Measurements from ENCODE around the gene TREX2. TPM values are rescaled to one million over a fixed set of nuclear protein-coding genes. Genes with fewer than 3 reads are reported as not detected.

The TREX2 gene
- total RNA-seq, 4 donors from 2014 or later = 19.3 to 62.6 (median 50.7) TPM

DNA sequence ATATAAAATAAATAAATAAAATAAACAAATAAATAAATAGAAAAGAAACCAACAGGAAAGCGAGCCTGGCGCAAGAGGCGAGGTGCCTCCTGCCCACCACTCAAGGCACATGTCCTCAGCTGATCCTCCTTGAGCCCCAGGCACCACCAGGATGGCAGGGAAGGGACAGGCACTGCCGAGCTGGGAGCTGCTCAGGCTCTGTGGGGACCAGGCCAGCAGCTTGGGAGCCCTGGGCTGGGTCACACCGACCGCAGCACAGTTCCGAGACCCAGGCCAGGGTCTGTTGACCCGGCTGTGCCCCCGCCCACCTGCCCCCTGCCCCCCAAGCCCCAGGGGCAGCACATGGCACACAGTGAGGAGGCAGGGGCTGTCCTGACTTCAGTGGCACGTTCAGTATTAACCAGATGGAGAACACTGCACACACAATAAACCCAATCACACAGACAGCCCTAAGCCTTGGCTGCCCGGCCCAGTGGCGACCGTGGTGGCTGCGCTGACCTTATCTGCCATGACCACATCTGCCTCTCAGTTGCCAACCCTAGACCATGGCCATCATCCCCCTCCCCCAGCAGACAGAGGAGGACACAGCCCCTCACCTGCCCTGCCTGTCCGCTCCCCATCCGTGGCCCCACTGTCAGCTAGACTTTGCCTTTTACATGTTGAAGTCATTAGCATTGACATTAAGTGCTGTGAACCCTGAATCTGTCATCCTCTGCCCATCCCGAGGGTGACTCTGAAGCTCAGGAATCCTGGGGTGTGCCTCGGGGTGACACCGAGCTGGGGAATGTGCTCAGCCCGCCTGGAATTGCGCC lies 2.9 kb upstream of the TREX2 start:
- H3K4me1 ChIP-seq = no peaks in the 10 kb centered on the region
- no peaks in the 10 kb centered on the region for H3K27me3 ChIP-seq
- TF ChIP-seq CTCF (IDR thresholded peaks at IDR 0.05) = no peak
- TF ChIP-seq EP300 (IDR thresholded peaks at IDR 0.05) = no peak
- TF ChIP-seq POLR2AphosphoS5 (IDR thresholded peaks at IDR 0.05) = no peak
- no peak for TF ChIP-seq POLR2A (IDR thresholded peaks at IDR 0.05)
- H3K4me3 ChIP-seq = no peak overlapping the region
- no peak overlapping the region for H3K27ac ChIP-seq
- no peaks in the 10 kb centered on the region for H3K9me3 ChIP-seq
- DNase-seq (ENCODE audit: low spot score in 2 of 2) = no peak
- H3K36me3 ChIP-seq = peaks cover 9% of the 10 kb centered on the region
- WGBS = 94% methylated on average over 11 of the region's 21 CpGs

- Histone ChIP-seq H3K4me1 (no peaks in the 10 kb centered on the region), H3K27ac (no peak overlapping the region), H3K4me3 (no peak overlapping the region), H3K36me3 (peaks cover 9% of the 10 kb centered on the region), H3K27me3 (no peaks in the 10 kb centered on the region), H3K9me3 (no peaks in the 10 kb centered on the region)
- DNase-seq (ENCODE audit: low spot score in 2 of 2) = no peak
- TF ChIP-seq POLR2AphosphoS5 (IDR thresholded peaks at IDR 0.05) (no peak), EP300 (IDR thresholded peaks at IDR 0.05) (no peak), POLR2A (IDR thresholded peaks at IDR 0.05) (no peak), CTCF (IDR thresholded peaks at IDR 0.05) (no peak)
- 88% methylated on average over 8 of the region's 8 CpGs for WGBS
These were observed 1.7 kb upstream of the TREX2 start for GRCh38 chrX:153447581-153447960.

- Histone ChIP-seq H3K27ac (no peak overlapping the region), H3K4me1 (no peaks in the 10 kb centered on the region), H3K4me3 (no peak overlapping the region), H3K9me3 (no peaks in the 10 kb centered on the region), H3K36me3 (peaks cover 9% of the 10 kb centered on the region), H3K27me3 (no peaks in the 10 kb centered on the region)
- WGBS = 89% methylated on average over 17 of the region's 17 CpGs
- TF ChIP-seq POLR2A (IDR thresholded peaks at IDR 0.05) (no peak), POLR2AphosphoS5 (IDR thresholded peaks at IDR 0.05) (no peak), EP300 (IDR thresholded peaks at IDR 0.05) (no peak), CTCF (IDR thresholded peaks at IDR 0.05) (no peak)
- no peak for DNase-seq (ENCODE audit: low spot score in 2 of 2)
These were observed 1.2 kb upstream of the TREX2 start for GRCh38 chrX:153446950-153447580.

- Histone ChIP-seq H3K27me3 (no peaks in the 10 kb centered on the region), H3K4me3 (no peak overlapping the region), H3K27ac (no peak overlapping the region), H3K4me1 (no peaks in the 10 kb centered on the region), H3K9me3 (no peaks in the 10 kb centered on the region), H3K36me3 (peaks cover 9% of the 10 kb centered on the region)
- DNase-seq (ENCODE audit: low spot score in 2 of 2) = no peak
- TF ChIP-seq POLR2A (IDR thresholded peaks at IDR 0.05) (no peak), EP300 (IDR thresholded peaks at IDR 0.05) (no peak), CTCF (IDR thresholded peaks at IDR 0.05) (no peak), POLR2AphosphoS5 (IDR thresholded peaks at IDR 0.05) (no peak)
- 100% methylated on average over 1 of the region's 10 CpGs for whole genome bisulfite sequencing
These were observed 730 bp upstream of the TREX2 start for GRCh38 chrX:153446636-153446936.

DNA sequence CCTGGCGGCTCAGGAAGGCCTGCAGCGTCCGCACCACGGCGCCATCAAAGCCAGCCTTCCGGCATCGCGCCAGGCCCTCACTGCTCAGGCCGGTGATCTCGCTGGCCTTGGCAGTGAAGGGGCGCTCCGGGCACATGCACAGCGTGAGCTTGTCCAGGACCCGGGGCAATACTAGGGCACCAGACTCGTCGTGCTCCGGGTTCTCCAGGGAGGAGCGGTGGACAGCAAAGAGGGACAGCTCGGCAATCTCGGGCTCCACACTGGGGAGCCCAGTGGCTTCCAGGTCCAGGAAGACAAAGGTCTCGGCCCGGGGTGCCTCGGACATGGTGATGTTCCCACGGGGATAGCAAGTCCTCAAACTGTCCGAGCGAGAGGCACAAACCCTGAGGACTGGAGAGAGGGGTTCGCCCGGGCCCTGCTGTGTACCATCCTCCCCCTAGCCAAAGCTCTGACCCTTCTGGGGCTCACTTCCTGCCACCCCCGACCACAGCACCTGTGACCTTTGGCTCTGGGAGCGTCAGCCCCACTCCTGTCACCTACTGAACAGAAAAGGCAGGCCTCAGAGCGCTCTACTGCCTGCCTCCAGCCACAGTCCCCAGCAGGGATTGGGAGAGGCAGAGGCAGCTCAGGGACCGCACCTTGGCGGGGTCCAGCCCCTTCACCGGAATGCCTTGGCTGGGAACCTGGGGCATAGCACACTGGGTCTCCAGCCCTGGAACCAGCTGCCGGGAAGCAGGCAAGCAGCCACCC lies 575 bp downstream of the TREX2 start:
- Histone ChIP-seq H3K4me3 (no peak overlapping the region), H3K27ac (no peak overlapping the region), H3K27me3 (no peaks in the 10 kb centered on the region), H3K4me1 (no peaks in the 10 kb centered on the region), H3K9me3 (no peaks in the 10 kb centered on the region), H3K36me3 (peaks cover 9% of the 10 kb centered on the region)
- no peak for DNase-seq (ENCODE audit: low spot score in 2 of 2)
- TF ChIP-seq POLR2A (IDR thresholded peaks at IDR 0.05) (no peak), CTCF (IDR thresholded peaks at IDR 0.05) (no peak), EP300 (IDR thresholded peaks at IDR 0.05) (no peak), POLR2AphosphoS5 (IDR thresholded peaks at IDR 0.05) (no peak)
- WGBS = 81% methylated on average over 20 of the region's 35 CpGs
